OCI-LY3 (cell line): ENCODE results near the gene SYT6.

ENCODE experiments used
- H2AFZ ChIP-seq: fragments of 200-600, 300-600 bp; shearing (Covaris generic); 2 replicates; pipeline ENCODE4 v1.6.0; 2014; ENCODE audit warnings: antibody characterized with exemption, low read depth, low read length
- H3K27ac ChIP-seq: fragments of 200-600, 300-600 bp; sonication (generic); 2 replicates; pipeline ENCODE4 v1.5.1; 2014; ENCODE audit warnings: mild to moderate bottlenecking, low read length, moderate library complexity, mixed read lengths
- H3K27me3 ChIP-seq: fragments of 200-600, 300-600 bp; sonication (generic); 2 replicates; pipeline ENCODE4 v1.6.1; 2014; ENCODE audit warnings: low read depth, low read length, mixed read lengths
- H3K36me3 ChIP-seq: fragments of 200-600, 300-600 bp; sonication (generic); replicated peaks from 2 replicates; pipeline ENCODE3; 2014; ENCODE audit warnings: low read depth, low read length, mixed read lengths
- H3K4me1 ChIP-seq: fragments of 300-600, 200-600 bp; sonication (generic); 2 replicates; pipeline ENCODE4 v1.6.1; 2014; ENCODE audit warnings: low read length, mixed read lengths
- H3K4me2 ChIP-seq: fragments of 200-600, 300-600 bp; sonication (generic); 2 replicates; pipeline ENCODE4 v1.6.1; 2014; ENCODE audit warnings: low read length, mixed read lengths
- H3K4me3 ChIP-seq: fragments of 300-600, 200-600 bp; sonication (generic); 2 replicates; pipeline ENCODE4 v1.5.1; 2014; ENCODE audit warnings: antibody characterized with exemption, mild to moderate bottlenecking, low read length, moderate library complexity
- H3K79me2 ChIP-seq: fragments of 300-600, 200-600 bp; shearing (Covaris generic); 2 replicates; pipeline ENCODE4 v1.6.1; 2014; ENCODE audit warnings: mild to moderate bottlenecking, low read length, mixed read lengths
- H3K9ac ChIP-seq: fragments of 300-600, 200-600 bp; shearing (Covaris generic); 2 replicates; pipeline ENCODE4 v1.6.0; 2014; ENCODE audit warnings: mild to moderate bottlenecking, low read length, moderate library complexity
- H3K9me3 ChIP-seq: fragments of 200-600, 300-600 bp; shearing (Covaris generic); 2 replicates; pipeline ENCODE4 v1.6.1; 2014; ENCODE audit warnings: low read length, mixed read lengths; ENCODE audit not compliant: insufficient read depth
- H4K20me1 ChIP-seq: fragments of 200-600, 300-600 bp; sonication (generic); 2 replicates; pipeline ENCODE4 v1.6.1; 2016; ENCODE audit warnings: low read length, mixed read lengths; ENCODE audit not compliant: insufficient read depth
- CTCF ChIP-seq: fragments of 200-600, 300-600 bp; sonication (generic); IDR thresholded peaks from 2 replicates; pipeline ENCODE4 v1.5.1; 2014; ENCODE audit warnings: antibody characterized with exemption, low read length, low read depth
- EZH2phosphoT487 ChIP-seq: fragments of 200-600 bp; shearing (Covaris generic); IDR thresholded peaks from 2 replicates; pipeline ENCODE4 v1.6.1; 2018; ENCODE audit warnings: antibody characterized with exemption, mixed run types, low read depth

The SYT6 gene

GRCh38 chr1:114113411-114114184 is 40.1 kb downstream of the SYT6 start:
- H4K20me1 ChIP-seq = no peaks in the 10 kb centered on the region
- H3K36me3 ChIP-seq = no peaks in the 10 kb centered on the region
- TF ChIP-seq EZH2phosphoT487 = no peak
- TF ChIP-seq CTCF = no peak
- no peak overlapping the region for H3K9ac ChIP-seq
- H2AFZ ChIP-seq = no peak overlapping the region
- H3K79me2 ChIP-seq = no peaks in the 10 kb centered on the region
- no peaks in the 10 kb centered on the region for H3K27me3 ChIP-seq
- H3K9me3 ChIP-seq = no peaks in the 10 kb centered on the region
- no peak overlapping the region for H3K4me2 ChIP-seq
- H3K4me1 ChIP-seq = no peaks in the 10 kb centered on the region
- no peak overlapping the region for H3K27ac ChIP-seq
- H3K4me3 ChIP-seq = no peak overlapping the region

- Histone ChIP-seq H3K4me2 (no peak overlapping the region), H3K36me3 (no peaks in the 10 kb centered on the region), H3K27me3 (no peaks in the 10 kb centered on the region), H3K9ac (no peak overlapping the region), H3K4me3 (no peak overlapping the region), H2AFZ (no peak overlapping the region), H3K4me1 (no peaks in the 10 kb centered on the region), H3K79me2 (no peaks in the 10 kb centered on the region), H4K20me1 (no peaks in the 10 kb centered on the region), H3K27ac (no peak overlapping the region), H3K9me3 (no peaks in the 10 kb centered on the region)
- TF ChIP-seq EZH2phosphoT487 = no peak
- no peak for TF ChIP-seq CTCF
These were observed 40.9 kb downstream of the SYT6 start for GRCh38 chr1:114112775-114113174.

DNA sequence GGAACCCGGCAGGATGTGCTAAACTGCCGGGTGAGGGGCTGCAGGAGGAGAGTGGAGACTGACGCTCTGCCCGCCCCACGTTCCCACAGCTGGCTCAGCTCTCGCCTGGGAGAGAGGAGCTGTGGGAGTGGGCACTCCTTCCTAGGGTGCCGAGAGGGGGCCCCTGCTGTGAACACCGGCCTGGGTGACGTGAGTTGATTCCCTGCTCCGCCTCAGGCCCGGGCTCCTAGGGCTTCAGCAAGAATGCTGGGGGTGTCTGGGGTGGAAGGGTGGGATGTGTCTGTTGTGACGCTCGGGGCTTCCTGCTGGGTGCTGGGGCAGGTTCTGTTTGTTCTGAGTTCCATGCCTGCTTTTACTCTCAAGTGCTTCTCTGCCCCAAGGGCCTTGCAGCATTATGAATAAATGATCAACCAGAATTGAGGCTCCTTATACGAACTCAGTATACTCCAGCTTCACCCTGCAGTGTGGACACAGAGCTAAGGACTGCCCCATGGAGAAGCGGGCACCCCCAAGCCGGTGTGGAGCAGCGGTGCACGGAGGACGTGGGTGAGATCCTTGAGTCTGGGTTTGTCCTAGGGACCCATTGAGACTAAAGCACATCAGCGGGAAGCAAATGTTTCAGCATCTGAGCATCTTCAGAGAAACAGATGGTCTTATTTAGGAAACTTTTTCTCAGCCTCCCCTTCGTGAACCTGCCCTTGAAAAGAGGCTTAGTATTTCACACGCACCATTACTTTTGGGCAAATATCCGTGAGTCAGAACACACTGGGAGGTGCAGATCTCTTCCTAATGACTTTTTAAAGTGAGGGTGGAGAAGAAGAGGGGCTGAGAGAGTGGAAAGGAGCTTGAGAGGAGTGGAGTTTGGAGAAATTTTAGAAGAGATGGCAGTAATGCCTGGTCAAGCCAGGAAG is 41.7 kb downstream of the SYT6 start:
- H3K27me3 ChIP-seq = no peaks in the 10 kb centered on the region
- no peaks in the 10 kb centered on the region for H3K9me3 ChIP-seq
- H3K4me2 ChIP-seq = no peak overlapping the region
- H3K79me2 ChIP-seq = no peaks in the 10 kb centered on the region
- H3K4me1 ChIP-seq = no peaks in the 10 kb centered on the region
- H3K9ac ChIP-seq = no peak overlapping the region
- no peak overlapping the region for H3K4me3 ChIP-seq
- H4K20me1 ChIP-seq = no peaks in the 10 kb centered on the region
- H3K27ac ChIP-seq = no peak overlapping the region
- TF ChIP-seq CTCF (no peak), EZH2phosphoT487 (no peak)
- no peaks in the 10 kb centered on the region for H3K36me3 ChIP-seq
- H2AFZ ChIP-seq = no peak overlapping the region

GRCh38 chr1:114109981-114110380 is 43.7 kb downstream of the SYT6 start:
- Histone ChIP-seq H3K27ac (no peak overlapping the region), H3K4me1 (no peaks in the 10 kb centered on the region), H2AFZ (no peak overlapping the region), H3K79me2 (no peaks in the 10 kb centered on the region), H3K9me3 (no peaks in the 10 kb centered on the region), H3K36me3 (no peaks in the 10 kb centered on the region), H3K27me3 (no peaks in the 10 kb centered on the region), H4K20me1 (no peaks in the 10 kb centered on the region), H3K9ac (no peak overlapping the region), H3K4me2 (no peak overlapping the region), H3K4me3 (no peak overlapping the region)
- TF ChIP-seq CTCF (no peak), EZH2phosphoT487 (no peak)
